K562 (cell line): ENCODE data around the gene PRKAA2. TPM values are rescaled to one million over a fixed set of nuclear protein-coding genes. Genes with fewer than 3 reads are reported as not detected.

ENCODE experiments used
- ATAC-seq: fragments of 200-7000 bp; cut with Tn5 transposase; 3 replicates; pipeline ENCODE4 v1.9.1; 2020; ENCODE audit warnings: moderate library complexity
- BruUV-seq: library from RNA; stranded (reverse); fragments of 400-500 nt; replicated peaks from 2 replicates; lab custom pipeline; 2021; lab: Mats Ljungman, UMichigan
- CTCF ChIA-PET: fragments of 300-600 bp; formaldehyde crosslinking; extraction: SDS; loops from one replicate; lab custom pipeline; 2021; ENCODE audit warnings: low intra/inter-chr PET ratio; lab: Yijun Ruan, JAX
- POLR2A ChIA-PET: fragments of 300-600, 350-650 bp; sonication (Branson Sonifier 250); formaldehyde crosslinking; extraction: SDS; loops from one replicate; lab custom pipeline; 2021; ENCODE audit warnings: antibody characterized with exemption, inconsistent platforms; lab: Yijun Ruan, JAX
- DNase-seq, 4 experiments: peaks; one replicate each; pipeline versions ENCODE4 v3.0.0 to v3.0.0-alpha.2; 2011 to 2018; ENCODE audit warnings: low spot score in 3 of 4, mixed read lengths in 3 of 4; ENCODE audit errors: extremely low read depth in 1 of 4
- FAIRE-seq: peaks from 2 replicates; lab custom pipeline; 2011; peaks lifted over from hg19 to GRCh38; lab: Jason Lieb, UNC
- H2AFZ ChIP-seq: 2 replicates; pipeline ENCODE4 v1.6.0; 2011; ENCODE audit warnings: low read depth, low read length, control low read depth, inconsistent platforms
- H3K27ac ChIP-seq: fragments of 200-600 bp; 3 replicates; pipeline ENCODE4 v1.8.0; 2011; ENCODE audit warnings: low read depth, mild to moderate bottlenecking, control low read depth, inconsistent platforms, low read length, moderate library complexity, mixed read lengths; ENCODE audit errors: extremely low read depth
- H3K27me3 ChIP-seq, 2 experiments: fragments of 300-600 bp in 1 of 2; 2 replicates in 1 of 2; 3 replicates in 1 of 2; pipeline versions ENCODE4 v1.6.0 to v1.8.0; 2011; ENCODE audit warnings: inconsistent platforms in 2 of 2, low read length in 2 of 2, mild to moderate bottlenecking in 1 of 2, mixed read lengths in 1 of 2, moderate library complexity in 1 of 2; ENCODE audit not compliant: control insufficient read depth in 2 of 2, insufficient read depth in 2 of 2
- H3K36me3 ChIP-seq: fragments of 300-600 bp; 3 replicates; pipeline ENCODE4 v1.8.0; 2011; ENCODE audit warnings: mild to moderate bottlenecking, low read length, inconsistent platforms; ENCODE audit not compliant: control insufficient read depth, insufficient read depth
- H3K4me1 ChIP-seq, 2 experiments: fragments of 200-600 bp in 1 of 2; replicated peaks in 1 of 2; 2 replicates in 1 of 2; 3 replicates in 1 of 2; pipeline versions ENCODE4 v1.5.1 to v1.8.0; 2011; ENCODE audit warnings: inconsistent platforms in 2 of 2, low read length in 2 of 2, mild to moderate bottlenecking in 1 of 2, mixed read lengths in 1 of 2, moderate library complexity in 1 of 2; ENCODE audit not compliant: control insufficient read depth in 2 of 2, insufficient read depth in 2 of 2
- H3K4me2 ChIP-seq: 2 replicates; pipeline ENCODE4 v1.6.1; 2011; ENCODE audit warnings: low read length, control low read depth, inconsistent platforms, mixed read lengths; ENCODE audit not compliant: insufficient read depth
- H3K4me3 ChIP-seq: fragments of 200-600 bp; sonication (generic), shearing (Covaris generic); 2 replicates; pipeline ENCODE4 v1.5.1; 2016; ENCODE audit warnings: control low read depth, inconsistent platforms
- H3K79me2 ChIP-seq: fragments of 200-600 bp; 3 replicates; pipeline ENCODE4 v1.8.0; 2011; ENCODE audit warnings: low read length, inconsistent platforms; ENCODE audit not compliant: control insufficient read depth, insufficient read depth
- H3K9ac ChIP-seq, 2 experiments: 2 replicates each; pipeline versions ENCODE4 v1.6.0 to v1.6.1; 2011; ENCODE audit warnings: low read depth in 2 of 2, low read length in 2 of 2, control low read depth in 1 of 2, inconsistent platforms in 1 of 2, mild to moderate bottlenecking in 1 of 2, mixed read lengths in 1 of 2; ENCODE audit not compliant: insufficient read depth in 1 of 2
- H3K9me1 ChIP-seq: one replicate; pipeline ENCODE4 v1.6.0; 2011; ENCODE audit warnings: inconsistent platforms, mild to moderate bottlenecking, low read length, moderate library complexity; ENCODE audit not compliant: control insufficient read depth, insufficient read depth
- H3K9me3 ChIP-seq: replicated peaks from 2 replicates; pipeline ENCODE4 v1.5.1; 2011; ENCODE audit warnings: low read depth, low read length, inconsistent platforms; ENCODE audit not compliant: control insufficient read depth, insufficient read depth
- H4K20me1 ChIP-seq: replicated peaks from 2 replicates; pipeline ENCODE4 v1.6.1; 2011; ENCODE audit warnings: low read length, inconsistent platforms, mixed read lengths; ENCODE audit not compliant: control insufficient read depth, insufficient read depth
- CREB1 ChIP-seq, 2 experiments: sonication (generic) in 1 of 2; formaldehyde crosslinking in 1 of 2; IDR thresholded peaks; 2 replicates each; pipeline versions ENCODE4 v1.6.1 to v1.8.0; 2012 to 2022; ENCODE audit warnings: inconsistent platforms in 1 of 2, mild to moderate bottlenecking in 1 of 2, missing genetic modification reagents in 1 of 2, moderate library complexity in 1 of 2
- PHB2 ChIP-seq: fragments of 450-650 bp; IDR thresholded peaks from 2 replicates; pipeline ENCODE4 v1.6.1; 2017; ENCODE audit warnings: low read depth
- PHTF2 ChIP-seq: fragments of 250-450 bp; sonication (Bioruptor Pico); IDR thresholded peaks from 2 replicates; pipeline ENCODE4 v1.5.0; 2021; ENCODE audit warnings: mild to moderate bottlenecking
- RBBP5 ChIP-seq: fragments of 200-600 bp; sonication (generic); IDR thresholded peaks from 2 replicates; pipeline ENCODE4 v1.6.1; 2012; ENCODE audit warnings: borderline replicate concordance, mild to moderate bottlenecking, low read length, control low read depth, inconsistent platforms; ENCODE audit not compliant: insufficient read depth, poor library complexity, severe bottlenecking
- RFX1 ChIP-seq: fragments of 450-650 bp; IDR thresholded peaks from 2 replicates; pipeline ENCODE4 v1.6.1; 2016; ENCODE audit warnings: mild to moderate bottlenecking, moderate library complexity
- TEAD2 ChIP-seq: fragments of 450-650 bp; IDR thresholded peaks from 2 replicates; pipeline ENCODE4 v1.6.1; 2016; ENCODE audit warnings: missing genetic modification characterization, control low read depth, missing compliant biosample characterization
- WGBS: fragments of 100-300 bp; shearing (Covaris generic); methylation state at CpG from one replicate; pipeline ENCODE4 v1.1.6; 2016; ENCODE audit warnings: low coverage, mixed read lengths; ENCODE audit not compliant: insufficient coverage; ENCODE audit errors: missing lambda C conversion rate; 5-methylcytosine and 5-hydroxymethylcytosine counted together
- in situ Hi-C: fragments of 300-500 bp; cut with MboI; formaldehyde crosslinking; loops from 4 replicates; pipeline ENCODE4 v1.15.0; 2018; ENCODE audit warnings: inconsistent platforms, mixed read lengths
- intact Hi-C: fragments of 100-400 bp; cut with micrococcal nuclease; formaldehyde crosslinking; loops from 2 replicates; pipeline ENCODE4 v1.14.2; 2022
- polyA plus RNA-seq, 8 experiments: library from polyadenylated mRNA; depleted of rRNA in 4 of 8; stranded (reverse) in 5 of 8; unstranded in 3 of 8; fragments of >200 nt; fragmentation: Nextera tagmentation in 2 of 8; fragmentation: Illumina TruSeq in 1 of 8; extraction: Ambion mirVana in 2 of 8; extraction: Trizol in 1 of 8; gene quantifications; 2 replicates each; pipeline versions ENCODE4 v1.2.1 to v1.2.3, GENCODE V29; 2011 to 2014; ENCODE audit warnings: inconsistent platforms in 1 of 8, missing spikeins in 1 of 8
- total RNA-seq, 7 experiments: library from RNA; depleted of rRNA in 6 of 7; stranded (reverse); fragments of >200 nt in 6 of 7; fragmentation: Illumina TruSeq in 2 of 7; extraction: Trizol in 2 of 7; gene quantifications; 2 replicates each; pipeline versions ENCODE4 v1.2.1 to v1.2.3, GENCODE V29; 2011 to 2021; ENCODE audit warnings: low replicate concordance in 1 of 7

Gene PRKAA2
- total and polyA plus RNA-seq, 9 of the 15 experiments (the other 6 are each of a cell fraction or from before 2014, with no cell fraction given): 0.01 TPM; not detected in 8

DNA sequence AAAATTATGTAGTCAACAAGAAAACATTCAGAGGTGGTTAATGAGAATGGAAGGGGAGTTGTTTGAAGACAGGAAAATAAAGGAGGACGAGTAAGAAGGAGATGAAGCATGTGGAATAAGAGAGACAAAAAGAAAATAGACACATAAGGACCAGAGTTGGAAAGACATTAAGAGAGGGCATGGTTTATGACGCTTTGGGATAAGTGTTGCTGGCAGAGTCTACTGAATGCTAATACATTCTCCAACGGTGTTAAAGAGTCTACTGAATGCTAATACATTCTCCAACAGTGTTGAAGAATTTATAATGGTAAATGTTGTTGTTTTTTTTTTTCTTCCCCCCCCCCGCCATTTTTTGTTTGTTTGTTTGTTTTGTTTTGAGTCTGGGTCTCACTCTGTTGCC is 13.1 kb downstream of the PRKAA2 start:
- BruUV-seq: no TSS peak
- Histone ChIP-seq H3K4me3 (no peak overlapping the region), H3K9ac (no peak overlapping the region), H3K36me3 (no peaks in the 10 kb centered on the region), H3K79me2 (no peaks in the 10 kb centered on the region), H3K4me2 (no peak overlapping the region), H3K9me1 (no peaks in the 10 kb centered on the region), H2AFZ (no peak overlapping the region), H4K20me1 (no peaks in the 10 kb centered on the region), H3K4me1 (no peaks in the 10 kb centered on the region), H3K9me3 (no peaks in the 10 kb centered on the region), H3K27me3 (no peaks in the 10 kb centered on the region), H3K27ac (no peak overlapping the region)
- ATAC-seq: no peak
- WGBS: 0% methylated on average over 3 of the region's 4 CpGs
- TF ChIP-seq PHB2 (no peak), RBBP5 (no peak)
- FAIRE-seq: no peak
- in situ Hi-C loops (no loop called here), intact Hi-C loops (no loop called here)
- ChIA-PET POLR2A (interaction anchor here (0.6 kb wide), 1 partner anchor 23 kb away, joined by 3 read pairs; no protein-coding TSS in a partner anchor), CTCF (no interaction called here)
- no peak for DNase-seq

- Histone ChIP-seq H3K4me1 (no peaks in the 10 kb centered on the region), H4K20me1 (no peaks in the 10 kb centered on the region), H3K4me2 (no peak overlapping the region), H3K9me3 (no peaks in the 10 kb centered on the region), H3K36me3 (no peaks in the 10 kb centered on the region), H3K27ac (no peak overlapping the region), H2AFZ (no peak overlapping the region), H3K9ac (no peak overlapping the region), H3K4me3 (no peak overlapping the region), H3K79me2 (no peaks in the 10 kb centered on the region), H3K27me3 (no peaks in the 10 kb centered on the region), H3K9me1 (no peaks in the 10 kb centered on the region)
- in situ Hi-C loops (no loop called here), intact Hi-C loops (no loop called here)
- 0% methylated on average over 1 of the region's 1 CpG for WGBS
- CTCF ChIA-PET: no interaction called here
- TF ChIP-seq TEAD2 (tag) (no peak), CREB1 (IDR thresholded peaks at IDR 0.05) (no peak), CREB1 (CRISPR knock-in tag; IDR thresholded peaks at IDR 0.05) (no peak), PHTF2 (CRISPR knock-in tag) (no peak), RFX1 (no peak)
- ATAC-seq (no peak), FAIRE-seq (no peak), DNase-seq (no peak)
- BruUV-seq: no TSS peak
- POLR2A ChIA-PET: no interaction called here
Measured at GRCh38 chr1:56660293-56660692, 15.2 kb downstream of the PRKAA2 start.
